GM18502 (cell line): Measurements from ENCODE around the gene ARHGAP35.
"Not testable (repeated sequence)": the region's sequence is repeated elsewhere in the genome, so short reads cannot be mapped to it uniquely, and the experiment has no call there.

Source experiments
- ATAC-seq: cut with Tn5 transposase; IDR thresholded peaks from one replicate; pipeline ENCODE4 v1.9.1; 2021; ENCODE audit warnings: mild to moderate bottlenecking; ENCODE audit not compliant: unreplicated experiment, poor library complexity

ARHGAP35 gene

DNA sequence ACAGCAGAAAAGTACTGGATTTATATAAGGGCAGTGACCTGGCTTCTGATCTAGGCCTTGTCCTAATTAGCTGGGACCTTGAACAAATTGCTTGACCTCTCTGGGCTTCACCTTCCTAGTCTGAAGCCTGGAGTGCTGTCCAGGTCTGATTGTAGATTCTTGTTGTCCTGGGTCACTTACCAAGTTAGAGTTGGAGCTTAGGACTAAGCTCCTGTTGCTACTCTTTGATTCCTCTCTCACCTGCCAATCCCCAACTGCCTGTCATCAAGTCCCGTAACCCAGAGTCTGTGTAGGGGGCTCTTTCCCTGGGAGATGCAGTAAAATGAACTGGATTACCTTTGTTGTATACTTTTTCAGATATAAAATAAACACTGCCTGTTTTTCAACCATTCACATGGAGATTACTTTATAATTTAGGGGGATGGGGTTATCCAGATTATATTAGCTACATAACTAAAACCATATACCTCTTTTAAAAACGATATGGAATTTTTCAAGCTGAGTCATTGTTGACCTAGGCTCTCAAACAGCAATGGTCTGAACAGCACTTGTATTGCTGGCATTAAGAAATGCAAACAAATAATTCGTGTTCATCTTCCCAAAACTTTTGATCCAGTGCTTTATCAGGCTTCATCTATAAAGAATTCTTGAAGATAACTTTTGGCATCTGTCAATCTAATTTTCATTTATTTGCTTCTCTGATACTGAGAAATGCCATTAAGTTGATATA is 5.8 kb downstream of the ARHGAP35 start:
- ATAC-seq = no peak

DNA sequence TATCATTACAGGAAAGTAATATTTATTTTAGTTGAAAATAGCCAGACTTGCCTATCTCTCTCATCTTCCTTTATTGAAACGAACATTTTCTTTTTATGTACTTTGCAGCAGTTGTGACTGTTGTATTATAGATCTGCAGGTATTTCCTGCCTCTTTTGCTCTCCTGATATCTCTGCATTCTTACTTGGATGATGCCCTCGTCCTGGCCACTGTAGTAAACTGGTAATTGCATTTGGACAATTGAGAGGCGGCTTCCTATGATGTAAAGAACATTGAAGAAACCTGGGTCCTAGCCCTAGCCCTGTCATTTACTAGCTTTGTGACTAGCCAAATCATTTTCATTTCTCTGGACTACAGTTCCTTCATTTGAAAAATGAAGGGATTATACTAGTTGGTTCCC is 6.4 kb downstream of the ARHGAP35 start:
- ATAC-seq = no peak

DNA sequence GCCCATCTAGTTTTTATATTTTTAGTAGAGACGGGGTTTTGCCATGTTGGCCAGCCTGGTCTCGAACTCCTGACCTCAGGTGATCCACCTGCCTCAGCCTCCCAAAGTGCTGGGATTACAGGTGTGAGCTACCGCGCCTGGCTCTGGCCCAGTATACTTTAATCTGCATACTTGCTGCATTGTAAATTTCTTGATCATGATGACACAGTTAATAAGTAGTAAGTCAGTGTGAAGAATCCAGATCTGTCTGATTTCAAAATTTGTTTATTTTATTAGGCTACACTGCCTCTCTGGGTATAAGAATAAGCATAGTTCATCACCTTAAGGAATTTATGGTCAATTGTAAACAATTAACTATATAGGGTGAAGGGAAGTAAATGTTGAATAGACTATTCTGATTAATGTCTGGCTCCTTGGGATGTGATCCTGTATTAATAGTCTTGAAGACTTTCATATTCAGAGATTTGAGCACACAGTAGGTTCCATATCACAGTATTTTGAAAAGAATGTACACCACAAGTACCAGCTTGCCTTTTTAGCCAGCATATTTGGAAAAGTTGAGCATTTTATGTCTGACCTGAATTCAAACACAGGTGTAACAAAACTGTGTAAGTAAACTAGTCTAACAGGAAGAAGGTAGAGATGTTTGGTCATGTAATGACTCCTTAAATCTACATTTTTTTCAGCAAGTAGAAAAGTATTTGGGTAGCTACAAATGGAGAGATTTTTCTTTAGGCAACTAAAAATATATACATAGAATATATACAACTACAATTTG is 7.4 kb downstream of the ARHGAP35 start:
- no peak for ATAC-seq

DNA sequence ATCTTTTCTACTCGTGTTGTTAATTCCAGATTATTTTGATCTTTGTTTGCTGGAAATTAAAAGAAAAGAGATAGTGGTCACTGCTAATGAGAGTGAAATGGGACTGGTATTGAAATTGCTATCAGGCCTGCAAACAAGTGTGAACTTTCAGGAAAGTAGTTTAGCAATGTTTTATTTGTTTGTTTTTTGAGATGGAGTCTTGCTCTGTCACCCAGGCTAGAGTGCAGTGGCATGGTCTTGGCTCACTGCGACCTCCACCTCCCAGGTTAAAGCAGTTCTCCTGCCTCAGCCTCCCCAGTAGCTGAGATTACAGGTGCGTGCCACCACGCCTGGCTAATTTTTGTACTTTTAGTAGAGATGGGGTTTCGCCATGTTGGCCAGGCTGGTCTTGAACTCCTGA is 10.4 kb downstream of the ARHGAP35 start:
- not testable (repeated sequence) for ATAC-seq

DNA sequence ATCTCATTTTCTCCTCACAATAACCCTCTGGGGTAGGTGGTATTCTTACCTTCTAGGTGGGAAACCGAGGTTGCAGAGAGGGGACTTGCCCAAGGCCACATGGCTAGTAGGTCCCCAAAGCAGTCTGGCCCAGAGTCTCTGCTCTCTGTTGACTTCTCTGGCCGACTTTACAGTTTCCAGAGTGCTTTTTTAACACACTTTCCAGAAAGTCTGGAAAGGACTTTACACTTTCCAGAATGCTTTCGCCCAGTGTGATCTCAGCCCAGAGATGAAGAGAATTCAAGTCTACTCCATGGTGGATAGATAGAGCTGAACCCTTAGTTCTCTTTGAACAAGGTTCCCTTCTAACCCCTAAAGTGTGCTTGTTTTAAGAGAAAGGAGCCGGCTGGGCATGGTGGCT is 12.2 kb downstream of the ARHGAP35 start:
- no peak for ATAC-seq

DNA sequence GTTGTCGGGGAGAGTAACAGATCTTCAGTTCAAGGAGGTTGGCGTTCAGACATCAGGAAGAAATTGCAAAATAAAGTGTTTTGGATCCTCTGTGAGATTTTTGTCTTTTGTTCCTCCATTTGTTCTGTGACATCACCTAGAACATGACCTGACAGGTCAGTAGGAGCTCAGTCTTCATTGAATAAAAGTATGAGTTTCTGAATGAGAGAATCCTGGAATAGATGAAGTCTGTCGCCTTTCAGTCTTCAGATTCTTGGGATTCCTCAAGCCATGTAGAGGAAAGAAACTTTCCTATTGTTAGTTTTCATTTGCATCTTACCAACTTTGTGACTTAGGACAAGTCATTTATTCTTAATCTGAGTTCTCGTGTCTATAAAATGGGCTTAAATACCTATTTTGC is 14.4 kb downstream of the ARHGAP35 start:
- ATAC-seq = no peak

DNA sequence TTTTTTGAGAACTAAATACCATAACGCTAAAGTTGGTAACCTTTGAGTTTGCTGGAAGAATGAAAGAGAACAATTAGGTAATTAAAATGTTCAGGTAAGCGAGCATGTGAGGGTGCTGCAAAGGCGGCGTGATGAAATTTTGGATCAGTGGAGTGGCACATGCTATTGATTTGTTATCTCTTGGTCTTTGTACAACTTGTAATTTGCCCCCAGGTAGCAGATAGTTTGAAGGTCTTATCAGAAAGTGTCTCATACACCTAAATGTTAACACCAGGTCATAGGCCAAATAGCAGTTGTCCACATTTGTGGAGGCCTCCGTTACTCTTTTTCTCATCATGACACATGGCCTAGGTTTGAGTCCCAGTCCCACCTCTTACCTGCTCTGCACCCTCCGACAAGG is 14.9 kb downstream of the ARHGAP35 start:
- ATAC-seq = no peak

DNA sequence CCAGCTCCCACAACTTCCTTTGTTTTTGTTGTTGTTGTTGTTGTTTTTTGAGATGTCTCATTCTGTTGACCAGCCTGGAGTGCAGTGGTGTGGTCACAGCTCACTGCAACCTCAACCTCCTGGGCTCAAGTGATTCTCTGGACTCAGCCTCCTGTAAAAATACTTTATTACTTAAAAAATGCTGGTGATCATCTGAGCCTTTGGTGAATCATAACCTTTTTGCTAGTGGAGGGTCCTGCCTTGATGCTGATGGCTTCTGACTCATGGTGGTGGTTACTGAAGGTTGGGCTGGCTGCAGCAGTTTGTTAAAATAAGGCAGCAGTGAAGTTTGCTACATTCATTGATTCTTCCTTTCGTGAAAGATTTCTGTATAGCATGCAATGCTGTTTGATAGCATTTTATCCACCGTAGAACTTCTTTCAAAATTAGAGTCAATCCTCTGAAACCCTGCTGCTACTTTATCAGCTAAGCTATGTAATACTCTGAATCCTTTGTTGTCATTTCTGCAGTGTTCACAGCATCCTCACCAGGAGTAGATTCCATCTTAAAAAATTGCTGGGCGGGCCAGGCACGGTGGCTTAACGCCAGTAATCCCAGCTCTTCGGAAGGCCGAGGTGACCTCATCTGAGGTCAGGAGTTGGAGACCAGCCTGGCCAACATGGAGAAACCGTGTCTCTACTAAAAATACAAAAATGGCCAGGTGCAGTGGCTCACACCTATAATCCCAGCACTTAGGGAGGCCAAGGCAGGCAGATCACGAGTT is 18.0 kb downstream of the ARHGAP35 start:
- no peak for ATAC-seq

DNA sequence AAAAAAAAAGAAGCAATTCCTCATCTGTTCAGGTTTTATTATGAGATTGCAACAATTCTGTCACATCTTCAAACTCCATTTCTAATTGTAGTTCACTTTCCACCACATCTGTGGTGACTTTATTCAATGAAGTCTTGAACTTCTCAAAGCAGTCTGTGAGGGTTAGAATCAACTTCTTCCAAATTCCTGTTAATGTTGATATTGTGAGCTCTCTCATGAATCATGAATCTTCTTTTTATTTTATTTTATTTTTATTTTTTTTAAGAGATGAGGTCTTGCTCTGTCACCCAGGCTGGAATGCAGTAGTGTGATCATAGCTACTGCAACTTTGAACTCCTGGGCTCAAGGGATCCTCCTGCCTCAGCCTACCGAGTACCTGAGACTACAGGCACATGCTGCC is 19.6 kb downstream of the ARHGAP35 start:
- ATAC-seq = no peak

DNA sequence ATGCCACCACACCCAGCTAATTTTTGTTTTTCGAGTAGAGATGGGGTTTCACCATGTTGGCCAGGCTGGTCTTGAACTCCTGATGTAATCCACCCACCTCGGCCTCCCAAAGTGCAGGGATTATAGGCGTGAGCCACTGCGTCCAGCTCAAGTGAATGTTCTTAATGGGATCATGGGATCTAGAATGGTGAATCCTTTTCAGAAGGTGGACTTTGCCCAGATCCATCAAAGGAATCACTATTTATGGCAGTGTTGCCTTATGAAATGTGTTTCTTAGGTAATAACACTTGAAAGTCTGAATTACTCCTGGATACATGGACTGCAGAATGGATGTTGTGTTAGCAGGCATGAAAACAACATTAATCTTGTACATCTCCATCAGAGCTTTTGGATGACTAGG is 20.3 kb downstream of the ARHGAP35 start:
- no peak for ATAC-seq

DNA sequence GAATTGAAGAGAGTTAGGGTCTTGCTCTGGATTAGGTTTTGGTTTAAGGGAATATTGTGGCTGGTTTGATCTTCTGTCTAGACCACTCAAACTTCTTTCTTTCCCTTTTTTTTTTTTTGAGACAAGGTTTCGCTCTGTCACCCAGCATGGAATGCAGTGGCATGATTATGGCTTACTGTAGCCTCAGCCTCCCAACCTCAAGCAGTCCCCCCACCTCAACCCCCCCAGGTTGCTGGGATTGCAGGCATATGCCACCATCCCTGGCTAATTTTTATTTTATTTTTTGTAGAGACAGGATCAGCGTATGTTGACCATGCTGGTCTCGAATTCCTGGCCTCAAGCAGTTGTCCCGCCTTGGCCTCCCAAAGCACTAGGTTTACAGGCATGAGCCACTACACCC is 21.2 kb downstream of the ARHGAP35 start:
- ATAC-seq = no peak

DNA sequence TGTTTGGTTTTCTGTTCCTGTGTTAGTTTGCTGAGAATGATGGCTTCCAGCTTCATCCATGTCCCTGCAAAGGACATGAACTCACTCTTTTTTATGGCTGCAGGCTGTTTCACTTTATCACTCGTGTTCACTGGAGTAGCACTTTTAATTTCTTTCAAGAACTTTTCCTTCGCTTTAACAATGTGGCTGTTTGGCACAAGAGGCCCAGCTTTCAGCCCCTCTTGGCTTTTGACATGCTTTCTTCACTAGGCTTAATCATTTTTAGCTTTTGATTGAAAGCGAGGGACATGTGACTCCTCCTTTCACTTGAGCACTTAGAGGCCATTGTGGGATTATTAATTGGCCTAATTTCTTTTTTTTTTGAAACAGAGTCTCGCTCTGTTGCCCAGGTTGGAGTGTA is 22.0 kb downstream of the ARHGAP35 start:
- not testable (repeated sequence) for ATAC-seq

DNA sequence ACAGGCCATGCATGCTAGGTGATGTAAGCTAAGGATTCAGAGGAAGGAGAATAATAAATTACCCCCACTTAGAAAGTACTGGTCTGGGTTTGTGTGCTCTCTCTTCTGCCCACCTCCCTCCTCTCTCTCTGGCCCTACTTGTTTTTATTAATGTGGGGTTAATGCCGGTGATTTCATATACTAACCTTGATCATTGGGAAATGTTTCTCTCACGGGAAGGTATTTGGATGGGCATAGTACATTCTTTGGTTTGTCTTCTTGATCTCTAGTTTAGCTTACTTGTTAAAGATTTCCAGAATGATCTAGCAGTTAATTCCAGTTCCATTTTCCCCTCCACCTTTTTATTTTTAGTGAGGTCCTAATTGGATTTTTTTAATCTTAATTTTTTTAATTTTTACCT is 24.6 kb downstream of the ARHGAP35 start:
- no peak for ATAC-seq

DNA sequence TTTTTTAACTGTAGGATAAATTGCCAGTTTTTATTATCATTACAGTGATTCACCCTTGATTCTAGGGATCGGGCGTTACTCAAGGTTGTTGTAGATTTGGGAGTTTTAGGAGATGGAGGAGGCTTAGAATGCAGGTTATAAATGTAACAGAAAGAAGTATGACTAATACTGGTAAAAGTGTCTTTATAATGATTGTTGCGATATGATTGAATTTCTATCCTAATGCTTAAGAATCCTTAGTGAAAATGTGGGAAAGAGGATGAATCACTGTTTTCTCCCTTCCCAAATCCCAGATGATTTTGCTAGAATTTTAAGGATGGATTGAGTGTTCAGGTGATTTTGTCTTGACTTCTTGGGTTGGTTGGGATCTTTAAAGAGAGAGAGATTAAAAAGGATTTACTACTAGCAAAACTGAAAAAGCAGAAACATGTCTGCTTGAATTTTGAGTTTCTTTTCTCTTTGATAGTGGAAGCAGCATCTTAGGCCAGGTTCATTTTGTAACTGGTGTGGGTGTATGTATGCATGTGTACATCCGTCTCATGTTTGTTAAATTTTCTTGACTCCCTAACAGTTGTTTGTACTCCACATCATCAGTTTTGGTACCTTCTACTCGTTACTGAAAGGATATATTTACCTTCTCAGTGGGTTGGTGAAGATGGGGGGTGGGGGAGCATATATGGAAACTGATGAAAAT is 25.9 kb downstream of the ARHGAP35 start:
- no peak for ATAC-seq

DNA sequence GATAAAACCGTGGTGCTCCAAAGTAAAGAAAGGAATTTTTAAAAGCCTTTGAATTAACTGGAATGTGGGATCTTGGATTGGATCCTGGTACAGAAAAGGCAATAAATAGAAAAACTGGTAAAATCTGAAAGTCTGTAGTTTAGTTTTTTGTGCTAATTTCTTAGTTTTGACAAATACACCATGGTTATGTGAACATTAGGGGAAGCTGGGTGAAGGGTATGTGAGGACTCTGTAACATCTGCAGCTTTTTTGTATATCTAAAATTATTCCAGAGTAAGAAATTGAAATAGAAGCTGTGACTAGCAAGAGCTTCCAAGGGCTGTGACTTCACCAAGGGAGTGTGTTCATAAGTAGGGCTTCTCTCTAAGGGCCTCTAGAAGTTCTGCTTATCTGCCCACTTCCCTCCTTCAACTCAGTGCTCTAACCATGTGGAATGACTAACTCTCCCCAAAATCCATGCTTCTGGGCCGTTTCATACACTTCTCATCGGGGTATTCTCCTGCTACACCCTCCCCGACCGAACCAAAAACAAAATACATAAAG is 26.5 kb downstream of the ARHGAP35 start:
- no peak for ATAC-seq

DNA sequence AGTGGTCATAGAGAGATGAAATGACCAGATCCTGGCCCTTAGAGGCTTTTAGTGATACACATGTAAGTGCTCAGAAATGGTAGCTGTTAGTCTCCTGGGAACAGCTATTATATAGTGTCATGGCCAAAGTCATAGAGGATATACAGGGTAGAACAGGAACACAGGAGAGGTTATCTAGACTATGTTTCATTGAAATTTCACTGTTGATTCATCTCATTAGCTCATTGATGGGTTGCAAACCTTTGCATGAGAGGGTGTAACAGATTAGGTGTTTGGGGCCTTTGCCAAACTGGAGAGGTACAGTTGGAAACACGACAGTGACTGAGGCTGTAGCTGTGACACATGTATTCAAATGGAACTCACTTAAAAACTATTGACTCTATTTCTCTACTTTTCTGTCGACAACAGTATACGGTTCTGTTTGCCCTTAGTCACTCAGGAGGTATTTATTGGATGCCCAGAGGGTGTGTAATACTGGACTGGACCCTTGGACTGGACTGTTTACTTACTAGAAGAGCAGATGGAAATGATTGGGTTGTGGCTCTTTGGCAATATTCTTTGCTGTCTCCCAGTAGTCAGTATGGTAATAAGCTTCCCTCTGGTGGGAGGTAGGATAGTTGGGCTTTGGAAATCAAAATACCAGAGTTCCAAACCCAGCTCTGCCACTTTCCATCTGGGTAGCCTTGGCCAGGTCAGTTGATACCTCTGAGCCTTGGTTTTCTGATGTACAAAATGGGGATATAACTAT is 29.8 kb downstream of the ARHGAP35 start:
- no peak for ATAC-seq

DNA sequence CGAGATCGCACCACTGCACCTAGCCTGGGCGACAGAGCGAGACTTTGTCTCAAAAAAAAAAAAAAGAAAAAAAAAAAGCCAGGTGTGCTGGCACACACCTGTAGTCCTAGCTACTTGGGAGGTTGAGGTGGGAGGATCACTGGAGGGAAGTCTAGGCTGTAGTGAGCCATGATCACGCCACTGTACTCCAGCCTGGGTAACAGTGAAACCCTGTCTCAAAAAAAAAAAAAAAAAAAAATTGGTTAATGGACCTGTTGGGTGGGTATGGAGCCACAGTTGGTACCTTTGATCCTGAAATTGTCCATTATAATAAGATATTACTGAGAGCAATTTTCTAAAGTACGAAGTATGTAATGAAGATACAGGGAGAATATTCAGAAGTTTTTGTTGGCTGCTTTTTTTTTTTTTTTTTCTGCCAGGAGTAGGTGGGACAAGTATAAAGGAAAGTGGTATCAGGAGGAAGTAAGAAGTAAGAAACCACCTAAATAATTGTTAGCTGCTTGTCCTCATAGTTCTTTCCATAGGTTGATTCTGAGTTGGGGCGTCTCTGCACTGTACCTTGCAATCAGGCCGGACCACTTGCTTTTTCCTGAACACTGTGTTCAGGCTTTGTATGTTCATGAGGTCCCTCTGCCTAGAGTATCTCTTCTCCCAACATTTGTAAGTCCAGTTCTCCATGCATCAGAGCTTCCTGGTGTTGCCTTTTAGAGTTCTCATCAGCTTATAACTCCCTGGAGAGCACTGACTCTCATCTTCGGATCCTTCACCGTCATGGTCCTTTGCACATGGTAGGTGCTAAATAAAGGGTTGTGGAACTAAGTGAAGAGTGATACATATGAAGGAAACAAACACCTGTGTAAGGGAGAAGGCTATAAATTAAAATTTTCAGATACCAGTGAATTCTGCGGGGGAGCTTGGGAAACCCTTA is 31.7 kb downstream of the ARHGAP35 start:
- ATAC-seq = no peak

DNA sequence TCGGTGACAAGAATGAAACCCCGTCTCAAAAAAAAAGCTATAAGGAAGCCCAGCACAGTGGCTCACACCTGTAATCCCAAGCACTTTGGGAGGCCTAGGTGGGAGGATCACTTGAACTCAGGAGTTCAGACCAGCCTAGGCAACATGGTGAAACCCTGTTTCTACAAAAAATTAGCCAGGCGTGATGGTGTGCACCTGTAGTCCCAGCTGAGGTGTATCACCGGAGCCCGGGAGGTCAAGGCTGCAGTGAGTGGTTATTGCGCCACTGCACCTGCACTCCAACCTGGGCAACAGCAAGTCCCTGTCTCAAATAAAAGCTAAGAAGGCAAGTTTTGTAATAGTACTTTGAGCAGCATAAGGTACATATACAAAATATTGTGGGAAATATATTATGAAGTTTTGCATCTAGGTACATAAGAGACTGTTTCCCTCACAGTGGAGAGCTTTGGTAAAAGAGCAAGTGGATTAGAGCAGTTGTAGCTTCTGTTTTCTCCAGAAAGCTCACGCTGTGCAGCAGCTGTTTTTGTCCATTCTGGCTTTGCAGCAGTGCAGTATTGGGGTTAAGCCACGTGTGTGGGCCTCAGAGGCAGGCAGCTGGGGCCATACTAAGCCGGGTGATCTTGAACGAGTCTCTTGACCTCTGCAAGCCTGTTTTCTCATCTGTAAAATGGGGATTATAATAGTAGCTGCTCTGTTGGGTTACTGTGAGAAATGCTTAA is 35.4 kb downstream of the ARHGAP35 start:
- no peak for ATAC-seq
